HepG2 (cell line): ENCODE measurements around the gene MEX3C. TPM values are rescaled to one million over a fixed set of nuclear protein-coding genes. Genes with fewer than 3 reads are reported as not detected.

Experiments used
- DR1 ChIP-seq: sonication (generic); formaldehyde crosslinking; IDR thresholded peaks from 2 replicates; pipeline ENCODE4 v1.8.0; 2021; ENCODE audit warnings: mild to moderate bottlenecking, missing genetic modification reagents, inconsistent platforms
- FOXO1 ChIP-seq: sonication (generic); formaldehyde crosslinking; IDR thresholded peaks from 2 replicates; pipeline ENCODE4 v1.4.0; 2020; ENCODE audit warnings: missing genetic modification reagents
- HNRNPUL1 ChIP-seq: fragments of 200-400 bp; formaldehyde crosslinking; IDR thresholded peaks from 2 replicates; pipeline ENCODE4 v1.6.1; 2017; ENCODE audit warnings: low read depth, mild to moderate bottlenecking, low read length, moderate library complexity
- MAFF ChIP-seq: IDR thresholded peaks from 2 replicates; pipeline ENCODE4 v1.6.1; 2011; ENCODE audit warnings: low read depth, low read length, improper control_type of control experiment
- MBNL3 ChIP-seq: fragments of 250-450 bp; sonication (Bioruptor Pico); conservative IDR thresholded peaks from 2 replicates; pipeline ENCODE4 v1.8.0; 2022; ENCODE audit warnings: mild to moderate bottlenecking, inconsistent platforms
- MEIS2 ChIP-seq: sonication (generic); formaldehyde crosslinking; IDR thresholded peaks from 2 replicates; pipeline ENCODE4 v1.9.0; 2021; ENCODE audit warnings: mild to moderate bottlenecking, missing genetic modification reagents
- NCOA1 ChIP-seq: sonication (generic); formaldehyde crosslinking; IDR thresholded peaks from 2 replicates; pipeline ENCODE4 v1.9.0; 2021; ENCODE audit warnings: missing genetic modification reagents
- NR3C1 ChIP-seq: sonication (generic); formaldehyde crosslinking; IDR thresholded peaks from 2 replicates; pipeline ENCODE4 v1.4.0; 2020; ENCODE audit warnings: missing genetic modification reagents
- PHF20 ChIP-seq: sonication (generic); formaldehyde crosslinking; IDR thresholded peaks from 2 replicates; pipeline ENCODE4 v1.5.0; 2020; ENCODE audit warnings: mild to moderate bottlenecking, missing genetic modification reagents
- RBAK ChIP-seq: sonication (generic); formaldehyde crosslinking; IDR thresholded peaks from 2 replicates; pipeline ENCODE4 v1.5.1; 2020; ENCODE audit warnings: mild to moderate bottlenecking, missing genetic modification reagents
- RNF219 ChIP-seq: sonication (generic); formaldehyde crosslinking; IDR thresholded peaks from 2 replicates; pipeline ENCODE4 v1.5.0; 2020; ENCODE audit warnings: mild to moderate bottlenecking, missing genetic modification reagents
- SP2 ChIP-seq: sonication (generic); formaldehyde crosslinking; IDR thresholded peaks from 2 replicates; pipeline ENCODE4 v1.5.1; 2020; ENCODE audit warnings: mild to moderate bottlenecking, missing genetic modification reagents
- SRSF1 ChIP-seq: fragments of 200-400 bp; formaldehyde crosslinking; optimal IDR thresholded peaks from 2 replicates; pipeline ENCODE3; 2017; ENCODE audit warnings: mild to moderate bottlenecking, low read depth, low read length, moderate library complexity
- THAP8 ChIP-seq: sonication (generic); formaldehyde crosslinking; IDR thresholded peaks from 2 replicates; pipeline ENCODE4 v1.5.1; 2020; ENCODE audit warnings: missing genetic modification reagents, mild to moderate bottlenecking, borderline replicate concordance
- ZBTB46 ChIP-seq: sonication (generic); formaldehyde crosslinking; IDR thresholded peaks from 2 replicates; pipeline ENCODE4 v1.4.0; 2020; ENCODE audit warnings: mild to moderate bottlenecking, missing genetic modification reagents, borderline replicate concordance
- ZBTB49 ChIP-seq: sonication (generic); formaldehyde crosslinking; IDR thresholded peaks from 2 replicates; pipeline ENCODE4 v1.4.0; 2020; ENCODE audit warnings: missing genetic modification reagents, borderline replicate concordance
- ZNF251 ChIP-seq: sonication (generic); formaldehyde crosslinking; IDR thresholded peaks from 2 replicates; pipeline ENCODE4 v1.9.0; 2021; ENCODE audit warnings: mild to moderate bottlenecking, missing genetic modification reagents
- ZNF280B ChIP-seq: sonication (generic); formaldehyde crosslinking; IDR thresholded peaks from 2 replicates; pipeline ENCODE4 v1.5.0; 2020; ENCODE audit warnings: missing genetic modification reagents, mild to moderate bottlenecking, borderline replicate concordance
- ZNF740 ChIP-seq: sonication (generic); formaldehyde crosslinking; IDR thresholded peaks from 2 replicates; pipeline ENCODE4 v1.4.0; 2020; ENCODE audit warnings: missing genetic modification reagents
- ZNF775 ChIP-seq: sonication (generic); formaldehyde crosslinking; IDR thresholded peaks from 2 replicates; pipeline ENCODE4 v1.4.0; 2020; ENCODE audit warnings: missing genetic modification reagents, mild to moderate bottlenecking, moderate library complexity, borderline replicate concordance
- polyA plus RNA-seq, 8 experiments: library from polyadenylated mRNA; depleted of rRNA in 3 of 8; stranded (reverse) in 7 of 8; unstranded in 1 of 8; fragments of >200 nt; fragmentation: Illumina TruSeq in 4 of 8; extraction: Trizol in 4 of 8; gene quantifications; 2 replicates each; pipeline versions ENCODE4 v1.2.1 to v1.2.3, GENCODE V29; 2011 to 2016; ENCODE audit warnings: low read depth in 4 of 8, missing spikeins in 1 of 8, mixed read lengths in 1 of 8; ENCODE audit not compliant: insufficient read depth in 1 of 8
- total RNA-seq, 5 experiments: library from RNA; depleted of rRNA; stranded (reverse); fragments of >200 nt; fragmentation: Illumina TruSeq; extraction: Trizol; gene quantifications; 2 replicates each; pipeline ENCODE4 v1.2.3, GENCODE V29; 2016; ENCODE audit warnings: low read depth in 1 of 5

Gene MEX3C
- total and polyA plus RNA-seq, 2 of the 13 experiments (the other 11 are each of a cell fraction or from before 2014, with no cell fraction given): 34.8 to 36.4 TPM

- no peak for TF ChIP-seq ZNF775
- TF ChIP-seq MAFF: no peak
- TF ChIP-seq SRSF1: no peak
- TF ChIP-seq DR1 (CRISPR knock-in tag): peak; percentile 97
- no peak for TF ChIP-seq HNRNPUL1
- no peak for TF ChIP-seq RBAK
- no peak for TF ChIP-seq ZBTB49 (CRISPR knock-in tag)
- peak; percentile 71; the same call in 1 of the 2 replicates for TF ChIP-seq RNF219 (CRISPR knock-in tag)
- TF ChIP-seq NR3C1 (CRISPR knock-in tag): no peak
- no peak for TF ChIP-seq ZNF251
- no peak for TF ChIP-seq ZNF740
- no peak for TF ChIP-seq ZBTB46 (CRISPR knock-in tag)
- TF ChIP-seq PHF20 (CRISPR knock-in tag): peak; percentile 65; the same call in 1 of the 2 replicates
- no peak for TF ChIP-seq FOXO1 (CRISPR knock-in tag)
- peak; percentile 70; the same call in 1 of the 2 replicates for TF ChIP-seq ZNF280B (CRISPR knock-in tag)
- no peak for TF ChIP-seq MBNL3 (CRISPR knock-in tag)
- no peak for TF ChIP-seq NCOA1 (CRISPR knock-in tag)
- TF ChIP-seq MEIS2 (CRISPR knock-in tag): peak; percentile 14; the same call in 1 of the 2 replicates
- peak; percentile 94 for TF ChIP-seq SP2 (CRISPR knock-in tag)
- TF ChIP-seq THAP8 (CRISPR knock-in tag): no peak
Measured at GRCh38 chr18:51197661-51198424, at the start of gene MEX3C (continued).
